OCI-LY1 (cell line): ENCODE data around the gene PPP2R5C.

Source experiments
- H2AFZ ChIP-seq: fragments of 200-600 bp; sonication (generic), shearing (Covaris generic); 2 replicates; pipeline ENCODE4 v1.6.0; 2014; ENCODE audit warnings: antibody characterized with exemption, mild to moderate bottlenecking, low read length
- H3F3A ChIP-seq: fragments of 200-600 bp; sonication (generic), shearing (Covaris generic); 2 replicates; pipeline ENCODE4 v1.6.0; 2014; ENCODE audit warnings: mild to moderate bottlenecking, antibody characterized with exemption, low read length, moderate library complexity; ENCODE audit not compliant: insufficient read depth
- H3K27ac ChIP-seq: fragments of 200-600 bp; sonication (generic); 2 replicates; pipeline ENCODE4 v1.5.1; 2014; ENCODE audit warnings: low read length, mixed run types, mild to moderate bottlenecking, low read depth; ENCODE audit not compliant: poor library complexity, severe bottlenecking
- H3K27me3 ChIP-seq: fragments of 200-600 bp; sonication (generic); 2 replicates; pipeline ENCODE4 v1.6.0; 2014; ENCODE audit warnings: antibody characterized with exemption, mild to moderate bottlenecking, low read length, moderate library complexity; ENCODE audit not compliant: insufficient read depth
- H3K36me3 ChIP-seq: fragments of 200-600 bp; sonication (generic); 2 replicates; pipeline ENCODE4 v1.6.1; 2014; ENCODE audit warnings: mild to moderate bottlenecking, antibody characterized with exemption, low read length, moderate library complexity, mixed read lengths; ENCODE audit not compliant: insufficient read depth
- H3K4me1 ChIP-seq: fragments of 200-600 bp; sonication (generic); 2 replicates; pipeline ENCODE4 v1.5.1; 2014; ENCODE audit warnings: mild to moderate bottlenecking, low read length, moderate library complexity; ENCODE audit not compliant: insufficient read depth, severe bottlenecking
- H3K4me2 ChIP-seq: fragments of 200-600 bp; sonication (generic), shearing (Covaris generic); 2 replicates; pipeline ENCODE4 v1.6.1; 2014; ENCODE audit warnings: low read length
- H3K4me3 ChIP-seq: fragments of 200-600 bp; sonication (generic); 2 replicates; pipeline ENCODE4 v1.5.1; 2014; ENCODE audit warnings: low read length, low read depth, mild to moderate bottlenecking, mixed read lengths; ENCODE audit not compliant: poor library complexity, severe bottlenecking
- H3K79me2 ChIP-seq: fragments of 200-600 bp; shearing (Covaris generic); 2 replicates; pipeline ENCODE4 v1.6.1; 2016; ENCODE audit warnings: mixed run types, low read length, mixed read lengths; ENCODE audit not compliant: insufficient read depth
- H3K9ac ChIP-seq: fragments of 200-600 bp; sonication (generic), shearing (Covaris generic); 2 replicates; pipeline ENCODE4 v1.6.1; 2014; ENCODE audit warnings: mild to moderate bottlenecking, low read length, mixed read lengths
- H3K9me2 ChIP-seq: fragments of 200-600 bp; sonication (generic), shearing (Covaris generic); 2 replicates; pipeline ENCODE4 v1.6.1; 2014; ENCODE audit warnings: low read depth, mild to moderate bottlenecking, low read length, mixed read lengths
- H3K9me3 ChIP-seq: fragments of 200-600 bp; shearing (Covaris generic); 2 replicates; pipeline ENCODE4 v1.6.1; 2014; ENCODE audit warnings: low read length, mixed read lengths
- H4K20me1 ChIP-seq: fragments of 200-600 bp; sonication (generic), shearing (Covaris generic); 2 replicates; pipeline ENCODE4 v1.6.0; 2016; ENCODE audit warnings: mild to moderate bottlenecking, low read length; ENCODE audit not compliant: insufficient read depth
- EZH2 ChIP-seq: fragments of 200-600 bp; sonication (generic), shearing (Covaris generic); IDR thresholded peaks from 2 replicates; pipeline ENCODE4 v1.8.0; 2017; ENCODE audit warnings: borderline replicate concordance, mixed run types, mild to moderate bottlenecking, antibody characterized with exemption, low read length, moderate library complexity, mixed read lengths
- TF ChIP-seq, protein P1 (sequence below): fragments of 200-600 bp; sonication (generic), shearing (Covaris generic); IDR thresholded peaks from 2 replicates; pipeline ENCODE4 v1.5.1; 2017; ENCODE audit warnings: mild to moderate bottlenecking, antibody characterized with exemption, low read length, moderate library complexity, mixed read lengths

PPP2R5C gene

DNA sequence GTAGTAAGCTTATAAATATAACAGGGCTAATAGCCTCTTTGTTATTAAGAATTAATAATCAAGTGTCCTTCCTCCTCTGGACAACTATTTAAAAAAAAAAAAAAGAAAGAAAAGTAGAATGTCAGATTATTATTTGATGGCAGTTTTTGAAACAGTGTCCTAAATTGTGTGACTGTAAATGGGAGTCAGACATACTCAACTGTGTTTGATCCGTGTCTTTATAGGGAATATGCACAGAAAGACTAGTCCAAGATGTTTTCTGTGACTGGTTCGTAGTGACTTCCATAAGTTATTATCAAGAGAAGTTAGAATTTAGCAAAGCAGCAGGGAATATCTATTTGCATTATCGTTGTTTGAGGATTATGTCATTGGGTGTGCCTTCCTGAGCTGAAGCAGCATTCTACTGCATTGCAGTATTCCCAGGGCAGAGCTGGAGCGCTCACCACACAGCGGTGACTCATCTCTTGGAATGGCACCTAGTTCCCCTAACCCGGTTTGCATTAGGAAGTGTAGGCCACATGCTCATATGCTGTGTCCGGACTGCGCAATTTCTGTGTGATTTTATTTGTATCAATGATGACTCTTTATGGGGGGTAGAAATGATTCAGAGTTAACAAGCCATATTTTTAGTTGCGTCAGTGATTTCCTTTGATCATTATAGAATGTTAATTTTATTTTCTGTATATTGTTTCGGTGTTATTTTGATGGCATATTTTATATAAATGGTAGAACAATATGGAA is 210.8 kb downstream of the PPP2R5C start:
- Histone ChIP-seq H3K79me2 (peaks cover 63% of the 10 kb centered on the region), H3K9ac (no peak overlapping the region), H3K9me2 (no peaks in the 10 kb centered on the region), H3F3A (no peaks in the 10 kb centered on the region), H3K9me3 (no peaks in the 10 kb centered on the region), H3K36me3 (peaks cover 18% of the 10 kb centered on the region), H3K27ac (no peak overlapping the region), H3K4me3 (no peak overlapping the region), H4K20me1 (no peaks in the 10 kb centered on the region), H2AFZ (no peak overlapping the region), H3K27me3 (no peaks in the 10 kb centered on the region), H3K4me2 (no peak overlapping the region), H3K4me1 (peaks cover 44% of the 10 kb centered on the region)
- TF ChIP-seq EZH2 = no peak
- TF ChIP-seq, protein P1, sequence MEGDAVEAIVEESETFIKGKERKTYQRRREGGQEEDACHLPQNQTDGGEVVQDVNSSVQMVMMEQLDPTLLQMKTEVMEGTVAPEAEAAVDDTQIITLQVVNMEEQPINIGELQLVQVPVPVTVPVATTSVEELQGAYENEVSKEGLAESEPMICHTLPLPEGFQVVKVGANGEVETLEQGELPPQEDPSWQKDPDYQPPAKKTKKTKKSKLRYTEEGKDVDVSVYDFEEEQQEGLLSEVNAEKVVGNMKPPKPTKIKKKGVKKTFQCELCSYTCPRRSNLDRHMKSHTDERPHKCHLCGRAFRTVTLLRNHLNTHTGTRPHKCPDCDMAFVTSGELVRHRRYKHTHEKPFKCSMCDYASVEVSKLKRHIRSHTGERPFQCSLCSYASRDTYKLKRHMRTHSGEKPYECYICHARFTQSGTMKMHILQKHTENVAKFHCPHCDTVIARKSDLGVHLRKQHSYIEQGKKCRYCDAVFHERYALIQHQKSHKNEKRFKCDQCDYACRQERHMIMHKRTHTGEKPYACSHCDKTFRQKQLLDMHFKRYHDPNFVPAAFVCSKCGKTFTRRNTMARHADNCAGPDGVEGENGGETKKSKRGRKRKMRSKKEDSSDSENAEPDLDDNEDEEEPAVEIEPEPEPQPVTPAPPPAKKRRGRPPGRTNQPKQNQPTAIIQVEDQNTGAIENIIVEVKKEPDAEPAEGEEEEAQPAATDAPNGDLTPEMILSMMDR = no peak

DNA sequence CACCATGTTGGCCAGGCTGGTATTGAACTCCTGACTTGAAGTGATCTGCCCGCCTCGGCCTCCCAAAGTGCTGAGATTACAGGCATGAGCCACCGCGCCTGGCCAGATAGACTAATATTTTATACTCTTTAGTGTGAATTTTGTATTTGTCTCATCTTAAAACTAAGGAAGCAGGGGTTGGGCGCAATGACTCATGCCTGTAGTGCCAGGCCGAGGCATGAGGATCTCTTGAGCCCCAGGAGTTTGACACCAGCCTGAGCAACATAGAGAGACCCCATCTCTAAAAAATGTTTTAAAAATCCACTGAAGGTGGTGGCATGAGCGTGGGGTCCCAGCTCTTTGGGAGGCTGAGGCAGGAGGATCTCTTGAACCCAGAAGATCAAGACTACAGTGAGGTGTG is 211.8 kb downstream of the PPP2R5C start:
- Histone ChIP-seq H3K27ac (no peak overlapping the region), H2AFZ (no peak overlapping the region), H3K9ac (no peak overlapping the region), H4K20me1 (no peaks in the 10 kb centered on the region), H3K9me3 (no peaks in the 10 kb centered on the region), H3K9me2 (no peaks in the 10 kb centered on the region), H3F3A (no peaks in the 10 kb centered on the region), H3K79me2 (peaks cover 52% of the 10 kb centered on the region), H3K4me2 (no peak overlapping the region), H3K4me3 (no peak overlapping the region), H3K4me1 (peaks cover 33% of the 10 kb centered on the region), H3K27me3 (no peaks in the 10 kb centered on the region), H3K36me3 (peaks cover 25% of the 10 kb centered on the region)
- TF ChIP-seq EZH2 = no peak
- TF ChIP-seq, protein P1 = no peak

DNA sequence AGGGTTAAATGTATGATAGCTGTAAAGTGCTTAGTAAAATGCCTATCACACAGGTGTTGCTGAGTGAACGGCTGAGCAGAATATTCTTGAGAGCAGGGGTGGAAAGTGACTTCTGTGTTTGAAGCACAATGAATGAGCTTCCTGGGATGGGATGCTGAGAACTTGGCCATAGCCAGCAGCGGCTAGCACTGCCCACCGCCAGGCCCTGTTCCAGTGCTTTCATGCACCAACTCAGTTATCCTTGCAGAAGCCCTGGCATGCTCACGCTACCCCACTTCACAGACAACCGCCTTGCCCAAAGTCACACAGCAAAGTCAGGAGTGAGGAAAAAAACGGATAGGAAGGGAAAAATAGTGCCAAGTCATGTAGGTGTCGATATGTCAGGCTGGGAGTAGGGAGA is 213.7 kb downstream of the PPP2R5C start:
- Histone ChIP-seq H4K20me1 (no peaks in the 10 kb centered on the region), H3K4me2 (no peak overlapping the region), H3K36me3 (peaks cover 40% of the 10 kb centered on the region), H3K4me3 (no peak overlapping the region), H3K9me2 (no peaks in the 10 kb centered on the region), H3K27ac (no peak overlapping the region), H2AFZ (no peak overlapping the region), H3K4me1 (peaks cover 16% of the 10 kb centered on the region), H3K9me3 (no peaks in the 10 kb centered on the region), H3F3A (no peaks in the 10 kb centered on the region), H3K79me2 (peaks cover 40% of the 10 kb centered on the region), H3K27me3 (no peaks in the 10 kb centered on the region), H3K9ac (no peak overlapping the region)
- TF ChIP-seq, protein P1 = no peak
- TF ChIP-seq EZH2 = no peak
